Measurements from ENCODE around the gene TRIM66. TPM values are rescaled to one million over a fixed set of nuclear protein-coding genes. Genes with fewer than 3 reads are reported as not detected.

The TRIM66 gene
- total RNA-seq, 1 donor from 2014 or later, result 11.8 TPM

Other genes with a start within 250 kb of the TRIM66 start
- gene STK33, start 88.4 kb downstream of the TRIM66 start, total RNA-seq, result 0.52 TPM
- gene RPL27A, start 127 bp upstream of the TRIM66 start, total RNA-seq, result 1,154 TPM
- 23.2 TPM for gene AKIP1, start 228.5 kb upstream of the TRIM66 start, total RNA-seq

Data from esophagus mucosa (tissue), 1 donor.